Adrenal gland (tissue), 12 donors: ENCODE data around the gene SEPTIN12. TPM values are rescaled to one million over a fixed set of nuclear protein-coding genes. Genes with fewer than 3 reads are reported as not detected.
"Not testable (repeated sequence)": the region's sequence is repeated elsewhere in the genome, so short reads cannot be mapped to it uniquely, and the experiment has no call there.

Source experiments
- DNase-seq, 7 donors: peaks; one replicate each; pipeline ENCODE4 v3.0.0-alpha.2; 2019 to 2020
- H3K27ac ChIP-seq, 5 donors: fragments of 200-600 bp; sonication (generic) in 4 of 5; 1 replicate in 3 of 5; 2 replicates in 2 of 5; pipeline versions ENCODE4 v1.5.1 to v1.8.0; 2016 to 2020; ENCODE audit warnings: mild to moderate bottlenecking in 1 of 5
- H3K27me3 ChIP-seq: fragments of 200-600 bp; 2 replicates; pipeline ENCODE4 v1.8.0; 2021
- H3K36me3 ChIP-seq, 2 donors: fragments of 200-600 bp; replicated peaks in 1 of 2; 1 replicate in 1 of 2; 2 replicates in 1 of 2; pipeline versions ENCODE4 v1.5.1 to v1.8.0; 2018 to 2022
- H3K4me1 ChIP-seq, 2 donors: fragments of 200-600 bp; replicated peaks in 1 of 2; 1 replicate in 1 of 2; 2 replicates in 1 of 2; pipeline versions ENCODE4 v1.5.1 to v1.8.0; 2018 to 2021
- H3K4me3 ChIP-seq, 4 donors: fragments of 200-600 bp; sonication (generic) in 3 of 4; one replicate each; pipeline ENCODE4 v1.5.1; 2016 to 2018
- H3K9me3 ChIP-seq, 3 donors: fragments of 200-600 bp; sonication (generic) in 1 of 3; replicated peaks in 1 of 3; 1 replicate in 2 of 3; 2 replicates in 1 of 3; pipeline versions ENCODE4 v1.5.1 to v1.8.0; 2016 to 2021
- POLR2A ChIP-seq, 2 donors: fragments of 450-650 bp; IDR thresholded peaks; one replicate each; pipeline ENCODE4 v1.6.1; 2017; ENCODE audit warnings: antibody characterized with exemption in 2 of 2, mild to moderate bottlenecking in 2 of 2, moderate library complexity in 1 of 2
- WGBS, 4 donors: extraction: QIAGEN DNeasy Blood & Tissue Kit in 2 of 4; methylation state at CpG; one replicate each; pipeline versions ENCODE4 v1.1.5 to v1.1.7; 2013 to 2017; 5-methylcytosine and 5-hydroxymethylcytosine counted together
- intact Hi-C, 2 donors: fragments of 100-400 bp; cut with DNase I; formaldehyde crosslinking; loops; one replicate each; pipeline versions ENCODE4 v1.14.1 to v1.15.0; 2022 to 2023
- polyA plus RNA-seq, 3 donors: library from polyadenylated mRNA; stranded (reverse); fragments of 200-250 nt in 2 of 3; fragments of 350-450 nt in 1 of 3; fragmentation: Illumina TruSeq in 1 of 3; extraction: RNeasy Lipid Tissue Mini Kit (QIAGEN cat#74804) in 1 of 3; gene quantifications; one replicate each; pipeline ENCODE4 v1.2.3, GENCODE V29; 2013 to 2014
- total RNA-seq, 9 donors: library from RNA; depleted of rRNA in 4 of 9; stranded (reverse); fragments of >200 nt in 4 of 9; fragments of 120-200 nt in 1 of 9; fragmentation: NEBNext Ultra II Directional in 1 of 9; extraction: Animal tissue kit (Norgen Biotek cat#: 25700) in 1 of 9; gene quantifications; one replicate each; pipeline versions ENCODE4 v1.1.0 to v1.2.4, GENCODE V29; 2013 to 2023
- TF ChIP-seq, protein P1 (sequence below), 6 experiments: fragments of 450-650 bp in 4 of 6; fragments of 200-600 bp in 2 of 6; sonication (generic) in 1 of 6; IDR thresholded peaks; 1 replicate in 5 of 6; 2 replicates in 1 of 6; pipeline versions ENCODE4 v1.5.1 to v1.8.0; 2016 to 2021; ENCODE audit warnings: antibody characterized with exemption in 6 of 6, mild to moderate bottlenecking in 2 of 6, moderate library complexity in 1 of 6
- donor health status: healthy with polysubstance abuse.
- donor health status: Bipolar disorder and iron deficiency.
- donor health status: DM: yes; HTN: yes; CAD: no.
- donor health status: DM: no; HTN: no; CAD: no.
- donor health status: DM: no; HTN: no; CAD: no.
- donor health status: DM: yes; HTN: yes; CAD: no.

SEPTIN12 gene
- total and polyA plus RNA-seq, 12 donors = 1.1 TPM; not detected in 11

- Histone ChIP-seq H3K27ac (no peak overlapping the region), H3K4me1 (peaks cover 0 to 7% of the 10 kb centered on the region in 2 donors), H3K36me3 (peaks cover 0 to 12% of the 10 kb centered on the region in 2 donors), H3K9me3 (no peaks in the 10 kb centered on the region), H3K4me3 (no peak overlapping the region), H3K27me3 (no peaks in the 10 kb centered on the region)
- intact Hi-C loops = no loop called here
- WGBS, 4 donors = 78 to 89% (median 88%) methylated on average over 7 to 8 of the region's 8 CpGs
- no peak for DNase-seq
- TF ChIP-seq, protein P1, sequence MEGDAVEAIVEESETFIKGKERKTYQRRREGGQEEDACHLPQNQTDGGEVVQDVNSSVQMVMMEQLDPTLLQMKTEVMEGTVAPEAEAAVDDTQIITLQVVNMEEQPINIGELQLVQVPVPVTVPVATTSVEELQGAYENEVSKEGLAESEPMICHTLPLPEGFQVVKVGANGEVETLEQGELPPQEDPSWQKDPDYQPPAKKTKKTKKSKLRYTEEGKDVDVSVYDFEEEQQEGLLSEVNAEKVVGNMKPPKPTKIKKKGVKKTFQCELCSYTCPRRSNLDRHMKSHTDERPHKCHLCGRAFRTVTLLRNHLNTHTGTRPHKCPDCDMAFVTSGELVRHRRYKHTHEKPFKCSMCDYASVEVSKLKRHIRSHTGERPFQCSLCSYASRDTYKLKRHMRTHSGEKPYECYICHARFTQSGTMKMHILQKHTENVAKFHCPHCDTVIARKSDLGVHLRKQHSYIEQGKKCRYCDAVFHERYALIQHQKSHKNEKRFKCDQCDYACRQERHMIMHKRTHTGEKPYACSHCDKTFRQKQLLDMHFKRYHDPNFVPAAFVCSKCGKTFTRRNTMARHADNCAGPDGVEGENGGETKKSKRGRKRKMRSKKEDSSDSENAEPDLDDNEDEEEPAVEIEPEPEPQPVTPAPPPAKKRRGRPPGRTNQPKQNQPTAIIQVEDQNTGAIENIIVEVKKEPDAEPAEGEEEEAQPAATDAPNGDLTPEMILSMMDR (IDR thresholded peaks at IDR 0.05) = no peak
- TF ChIP-seq POLR2A (IDR thresholded peaks at IDR 0.05) = no peak
These were observed 41.9 kb downstream of the SEPTIN12 start for GRCh38 chr16:4746215-4746614.

DNA sequence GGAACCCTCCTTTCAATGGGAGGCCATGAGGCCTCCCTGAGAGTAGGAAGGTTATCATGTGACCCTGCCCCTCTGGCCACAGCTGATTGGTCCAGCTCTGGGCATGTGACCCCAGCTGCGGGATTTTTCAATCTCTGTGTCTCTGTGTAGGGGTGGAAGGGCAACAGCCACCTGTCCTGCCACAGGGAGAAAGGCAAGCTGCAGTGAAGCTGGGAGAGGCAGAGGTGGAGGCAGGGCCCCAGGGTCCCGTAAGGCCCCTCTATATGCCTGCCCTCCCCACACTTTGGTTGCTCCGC lies 42.9 kb downstream of the SEPTIN12 start:
- peaks cover 0 to 6% of the 10 kb centered on the region in 2 donors for H3K36me3 ChIP-seq
- no peak for DNase-seq
- no peak overlapping the region for H3K27ac ChIP-seq
- intact Hi-C loops = no loop called here
- no peak for TF ChIP-seq POLR2A (IDR thresholded peaks at IDR 0.05)
- TF ChIP-seq, protein P1 (IDR thresholded peaks at IDR 0.05) = no peak
- peaks cover 0 to 7% of the 10 kb centered on the region in 2 donors for H3K4me1 ChIP-seq
- WGBS, 4 donors = 78 to 90% (median 82%) methylated on average over 2 to 3 of the region's 3 CpGs
- H3K4me3 ChIP-seq = no peak overlapping the region
- H3K27me3 ChIP-seq = no peaks in the 10 kb centered on the region
- H3K9me3 ChIP-seq = no peaks in the 10 kb centered on the region

DNA sequence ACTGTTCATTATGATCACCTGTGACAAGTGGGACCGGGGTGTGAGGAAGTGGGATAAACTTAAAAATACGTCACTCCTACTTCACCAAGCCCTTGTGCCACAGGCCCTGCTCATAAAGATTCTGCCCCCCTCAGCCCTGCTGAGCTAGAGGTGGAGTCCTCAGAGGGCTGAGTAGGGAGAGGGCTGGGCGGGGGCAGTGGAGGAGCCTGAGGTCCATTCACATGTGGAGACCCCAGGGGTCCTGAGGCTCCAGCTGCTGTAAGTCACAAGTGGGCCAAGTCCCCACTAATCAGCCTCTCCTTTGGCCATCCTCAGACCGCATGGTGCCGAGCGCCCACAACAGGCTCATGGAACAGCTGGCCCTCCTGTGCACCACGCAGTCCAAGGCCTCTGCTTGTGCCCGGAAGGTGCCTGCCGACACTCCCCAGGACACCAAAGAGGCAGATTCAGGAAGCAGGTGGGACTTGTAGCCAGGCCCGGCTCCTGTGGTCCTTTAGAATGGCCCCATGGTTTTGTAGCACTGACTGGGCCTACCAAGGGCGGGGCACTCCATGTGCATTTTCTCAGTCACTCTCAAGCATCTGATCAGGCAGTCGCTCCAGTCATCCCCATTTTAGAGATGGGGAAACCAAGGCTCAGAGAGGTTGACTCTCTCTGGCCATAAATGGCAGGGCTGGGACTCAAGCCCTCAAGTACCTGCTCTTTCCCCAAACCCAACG lies 43.4 kb downstream of the SEPTIN12 start:
- no peak overlapping the region for H3K4me3 ChIP-seq
- DNase-seq = no peak
- peaks cover 0 to under 1% of the 10 kb centered on the region in 2 donors for H3K36me3 ChIP-seq
- 67 to 74% (median 70%) methylated on average over 4 to 13 of the region's 13 CpGs for WGBS, 4 donors
- H3K4me1 ChIP-seq = peaks cover 0 to 7% of the 10 kb centered on the region in 2 donors
- H3K27me3 ChIP-seq = no peaks in the 10 kb centered on the region
- intact Hi-C loops = no loop called here
- TF ChIP-seq, protein P1 (IDR thresholded peaks at IDR 0.05) = no peak
- TF ChIP-seq POLR2A (IDR thresholded peaks at IDR 0.05) = no peak
- no peak overlapping the region for H3K27ac ChIP-seq
- H3K9me3 ChIP-seq = no peaks in the 10 kb centered on the region

GRCh38 chr16:4743226-4743878 lies 44.8 kb downstream of the SEPTIN12 start:
- no peak for DNase-seq
- Histone ChIP-seq H3K27ac (no peak overlapping the region), H3K9me3 (no peaks in the 10 kb centered on the region), H3K36me3 (no peaks in the 10 kb centered on the region), H3K4me3 (no peak overlapping the region), H3K4me1 (peaks cover 0 to 7% of the 10 kb centered on the region in 2 donors), H3K27me3 (no peaks in the 10 kb centered on the region)
- intact Hi-C loops = no loop called here
- 31 to 53% (median 38%) methylated on average over 12 to 14 of the region's 14 CpGs for WGBS, 4 donors
- no peak for TF ChIP-seq POLR2A (IDR thresholded peaks at IDR 0.05)
- TF ChIP-seq, protein P1 (IDR thresholded peaks at IDR 0.05) = no peak

- H3K9me3 ChIP-seq, H3K4me1 ChIP-seq, DNase-seq, H3K27me3 ChIP-seq, H3K27ac ChIP-seq, H3K36me3 ChIP-seq, H3K4me3 ChIP-seq: not testable (repeated sequence)
- intact Hi-C loops = loop anchor here in 1 of 2 donors (10.0 kb wide), 1 partner anchor 216 kb away; the partner anchor contains the start of gene SEC14L5
- 68 to 82% (median 78%) methylated on average over 3 to 5 of the region's 5 CpGs for WGBS, 4 donors
These were observed 49.8 kb downstream of the SEPTIN12 start for GRCh38 chr16:4738370-4738769.
